Panc1 (cell line): ENCODE data around the gene TMEM165. TPM values are rescaled to one million over a fixed set of nuclear protein-coding genes. Genes with fewer than 3 reads are reported as not detected.

ENCODE experiments used
- ATAC-seq: fragments of 200-7000 bp; cut with Tn5 transposase; 2 replicates; pipeline ENCODE4 v1.9.1; 2020; ENCODE audit warnings: mild to moderate bottlenecking, moderate library complexity
- BruUV-seq: library from RNA; stranded (reverse); fragments of 400-500 nt; replicated peaks from 2 replicates; lab custom pipeline; 2021; lab: Mats Ljungman, UMichigan
- CTCF ChIA-PET: fragments of 300-600 bp; sonication (Branson Sonifier 250); formaldehyde crosslinking; loops from one replicate; lab custom pipeline; 2022; ENCODE audit warnings: antibody characterized with exemption; lab: Charles Lee
- POLR2A ChIA-PET: fragments of 300-600 bp; sonication (Branson Sonifier 250); formaldehyde crosslinking; loops from one replicate; lab custom pipeline; 2022; ENCODE audit warnings: antibody characterized with exemption; lab: Charles Lee
- DNase-seq: peaks from one replicate; pipeline ENCODE4 v3.0.0-alpha.2; 2010; ENCODE audit warnings: low read depth, low spot score
- H3K27ac ChIP-seq: 2 replicates; pipeline ENCODE4 v1.5.1; 2011; ENCODE audit warnings: mild to moderate bottlenecking, low read length, inconsistent platforms
- H3K27me3 ChIP-seq: fragments of 200-500 bp; sonication (Bioruptor generic); 2 replicates; pipeline ENCODE4 v1.6.0; 2014; ENCODE audit warnings: low read length, inconsistent platforms; ENCODE audit not compliant: control insufficient read depth, insufficient read depth
- H3K36me3 ChIP-seq: fragments of 200-500 bp; sonication (Bioruptor generic); 2 replicates; pipeline ENCODE4 v1.5.1; 2014; ENCODE audit warnings: inconsistent platforms, mild to moderate bottlenecking, low read length, moderate library complexity; ENCODE audit not compliant: control insufficient read depth, insufficient read depth
- H3K4me1 ChIP-seq: 2 replicates; pipeline ENCODE4 v1.5.1; 2011; ENCODE audit warnings: inconsistent platforms, mild to moderate bottlenecking, low read length, moderate library complexity; ENCODE audit not compliant: control insufficient read depth, insufficient read depth
- H3K4me3 ChIP-seq, 2 experiments: 2 replicates each; pipeline ENCODE4 v1.5.1; 2011 to 2012; ENCODE audit warnings: low read depth in 2 of 2, low read length in 2 of 2, mild to moderate bottlenecking in 2 of 2, inconsistent platforms in 1 of 2, moderate library complexity in 1 of 2
- H3K9me3 ChIP-seq: fragments of 200-500 bp; sonication (Bioruptor generic); 2 replicates; pipeline ENCODE4 v1.5.1; 2014; ENCODE audit warnings: low read depth, mild to moderate bottlenecking, inconsistent platforms, low read length, moderate library complexity; ENCODE audit not compliant: control insufficient read depth, insufficient read depth
- POLR2AphosphoS5 ChIP-seq: IDR thresholded peaks from 2 replicates; pipeline ENCODE4 v1.6.1; 2012; ENCODE audit warnings: mild to moderate bottlenecking, low read depth, low read length, moderate library complexity
- SIN3A ChIP-seq: IDR thresholded peaks from 2 replicates; pipeline ENCODE4 v1.6.1; 2012; ENCODE audit warnings: low read depth, mild to moderate bottlenecking, low read length, moderate library complexity, borderline replicate concordance; ENCODE audit not compliant: insufficient read depth
- TCF7L2 ChIP-seq: IDR thresholded peaks from 2 replicates; pipeline ENCODE4 v1.6.1; 2011; ENCODE audit warnings: mild to moderate bottlenecking, low read depth, low read length, inconsistent platforms
- in situ Hi-C: cut with HindIII; loops from 2 replicates; pipeline ENCODE4 v1.10.0; 2016; ENCODE audit warnings: low sequenced_read_pairs, low pct_unique_long_range_greater_than_20kb
- intact Hi-C: fragments of 100-400 bp; cut with micrococcal nuclease; formaldehyde crosslinking; loops from one replicate; pipeline ENCODE4 v1.10.0; 2022; ENCODE audit not compliant: unreplicated experiment
- total RNA-seq: library from RNA; stranded (reverse); gene quantifications from one replicate; pipeline ENCODE4 v1.2.1, GENCODE V29; 2021; ENCODE audit not compliant: unreplicated experiment
- TF ChIP-seq, protein P1 (sequence below), 2 experiments: IDR thresholded peaks; 2 replicates each; pipeline ENCODE4 v1.6.1; 2011 to 2012; ENCODE audit warnings: low read depth in 2 of 2, control low read depth in 1 of 2, low read length in 1 of 2, mild to moderate bottlenecking in 1 of 2, moderate library complexity in 1 of 2; ENCODE audit not compliant: insufficient read depth in 1 of 2
- TF ChIP-seq, protein P2 (sequence below): fragments of 450-650 bp; IDR thresholded peaks from 2 replicates; pipeline ENCODE4 v1.5.1; 2017; ENCODE audit warnings: mild to moderate bottlenecking

Gene TMEM165
- total RNA-seq, 1 experiment from 2014 or later: 54.6 TPM

- Histone ChIP-seq H3K4me1 (no peaks in the 10 kb centered on the region), H3K9me3 (no peaks in the 10 kb centered on the region), H3K4me3 (no peak overlapping the region), H3K36me3 (peaks cover 13% of the 10 kb centered on the region), H3K27me3 (no peaks in the 10 kb centered on the region), H3K27ac (no peak overlapping the region)
- TF ChIP-seq, protein P1, sequence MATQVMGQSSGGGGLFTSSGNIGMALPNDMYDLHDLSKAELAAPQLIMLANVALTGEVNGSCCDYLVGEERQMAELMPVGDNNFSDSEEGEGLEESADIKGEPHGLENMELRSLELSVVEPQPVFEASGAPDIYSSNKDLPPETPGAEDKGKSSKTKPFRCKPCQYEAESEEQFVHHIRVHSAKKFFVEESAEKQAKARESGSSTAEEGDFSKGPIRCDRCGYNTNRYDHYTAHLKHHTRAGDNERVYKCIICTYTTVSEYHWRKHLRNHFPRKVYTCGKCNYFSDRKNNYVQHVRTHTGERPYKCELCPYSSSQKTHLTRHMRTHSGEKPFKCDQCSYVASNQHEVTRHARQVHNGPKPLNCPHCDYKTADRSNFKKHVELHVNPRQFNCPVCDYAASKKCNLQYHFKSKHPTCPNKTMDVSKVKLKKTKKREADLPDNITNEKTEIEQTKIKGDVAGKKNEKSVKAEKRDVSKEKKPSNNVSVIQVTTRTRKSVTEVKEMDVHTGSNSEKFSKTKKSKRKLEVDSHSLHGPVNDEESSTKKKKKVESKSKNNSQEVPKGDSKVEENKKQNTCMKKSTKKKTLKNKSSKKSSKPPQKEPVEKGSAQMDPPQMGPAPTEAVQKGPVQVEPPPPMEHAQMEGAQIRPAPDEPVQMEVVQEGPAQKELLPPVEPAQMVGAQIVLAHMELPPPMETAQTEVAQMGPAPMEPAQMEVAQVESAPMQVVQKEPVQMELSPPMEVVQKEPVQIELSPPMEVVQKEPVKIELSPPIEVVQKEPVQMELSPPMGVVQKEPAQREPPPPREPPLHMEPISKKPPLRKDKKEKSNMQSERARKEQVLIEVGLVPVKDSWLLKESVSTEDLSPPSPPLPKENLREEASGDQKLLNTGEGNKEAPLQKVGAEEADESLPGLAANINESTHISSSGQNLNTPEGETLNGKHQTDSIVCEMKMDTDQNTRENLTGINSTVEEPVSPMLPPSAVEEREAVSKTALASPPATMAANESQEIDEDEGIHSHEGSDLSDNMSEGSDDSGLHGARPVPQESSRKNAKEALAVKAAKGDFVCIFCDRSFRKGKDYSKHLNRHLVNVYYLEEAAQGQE (IDR thresholded peaks at IDR 0.05; ENCODE audit: insufficient read depth in 1 of 2, low read depth in 2 of 2, low read length in 1 of 2): no peak
- TF ChIP-seq POLR2AphosphoS5 (no peak), SIN3A (no peak), TCF7L2 (no peak)
- TF ChIP-seq, protein P2, sequence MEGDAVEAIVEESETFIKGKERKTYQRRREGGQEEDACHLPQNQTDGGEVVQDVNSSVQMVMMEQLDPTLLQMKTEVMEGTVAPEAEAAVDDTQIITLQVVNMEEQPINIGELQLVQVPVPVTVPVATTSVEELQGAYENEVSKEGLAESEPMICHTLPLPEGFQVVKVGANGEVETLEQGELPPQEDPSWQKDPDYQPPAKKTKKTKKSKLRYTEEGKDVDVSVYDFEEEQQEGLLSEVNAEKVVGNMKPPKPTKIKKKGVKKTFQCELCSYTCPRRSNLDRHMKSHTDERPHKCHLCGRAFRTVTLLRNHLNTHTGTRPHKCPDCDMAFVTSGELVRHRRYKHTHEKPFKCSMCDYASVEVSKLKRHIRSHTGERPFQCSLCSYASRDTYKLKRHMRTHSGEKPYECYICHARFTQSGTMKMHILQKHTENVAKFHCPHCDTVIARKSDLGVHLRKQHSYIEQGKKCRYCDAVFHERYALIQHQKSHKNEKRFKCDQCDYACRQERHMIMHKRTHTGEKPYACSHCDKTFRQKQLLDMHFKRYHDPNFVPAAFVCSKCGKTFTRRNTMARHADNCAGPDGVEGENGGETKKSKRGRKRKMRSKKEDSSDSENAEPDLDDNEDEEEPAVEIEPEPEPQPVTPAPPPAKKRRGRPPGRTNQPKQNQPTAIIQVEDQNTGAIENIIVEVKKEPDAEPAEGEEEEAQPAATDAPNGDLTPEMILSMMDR: no peak
- BruUV-seq: no TSS peak
- intact Hi-C loops (no loop called here), in situ Hi-C loops (no loop called here)
- CTCF ChIA-PET: interaction anchor here (0.6 kb wide), 1 partner anchor 47 kb away, joined by 3 read pairs; no protein-coding TSS in a partner anchor
- DNase-seq: no peak
- no peak for ATAC-seq
- POLR2A ChIA-PET: no interaction called here
Measured at GRCh38 chr4:55406545-55406944, 10.8 kb downstream of the TMEM165 start.

DNA sequence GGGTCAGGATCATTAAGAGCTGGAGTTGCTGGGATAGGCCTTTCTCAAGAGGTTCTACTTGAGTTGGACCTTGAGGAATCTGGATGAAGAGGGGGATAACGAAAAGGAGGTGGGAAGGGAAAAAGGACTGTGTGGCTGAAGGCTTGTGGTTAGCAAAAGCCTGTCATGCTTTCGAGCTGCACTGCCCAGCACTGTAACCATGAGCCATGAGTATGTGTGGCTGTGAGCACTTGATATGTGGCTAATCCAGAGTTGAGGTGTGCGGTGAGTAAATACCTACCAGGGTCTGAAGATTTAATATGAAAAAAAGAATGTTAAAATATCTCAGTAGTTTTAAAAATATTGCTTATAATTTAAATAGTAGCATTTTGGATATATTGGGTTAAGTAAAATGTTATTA lies 11.4 kb downstream of the TMEM165 start:
- Histone ChIP-seq H3K27ac (no peak overlapping the region), H3K27me3 (no peaks in the 10 kb centered on the region), H3K4me1 (no peaks in the 10 kb centered on the region), H3K4me3 (no peak overlapping the region), H3K36me3 (peaks cover 13% of the 10 kb centered on the region), H3K9me3 (no peaks in the 10 kb centered on the region)
- ATAC-seq (no peak), DNase-seq (no peak)
- in situ Hi-C loops: no loop called here
- ChIA-PET CTCF (no interaction called here), POLR2A (no interaction called here)
- no TSS peak for BruUV-seq
- no peak for TF ChIP-seq POLR2AphosphoS5
- TF ChIP-seq, protein P2: no peak
- TF ChIP-seq, protein P1 (IDR thresholded peaks at IDR 0.05; ENCODE audit: insufficient read depth in 1 of 2, low read depth in 2 of 2, low read length in 1 of 2): no peak
- TF ChIP-seq TCF7L2: no peak
- TF ChIP-seq SIN3A: no peak
- intact Hi-C loops: no loop called here
